ENCODE data around the gene SMPD3. TPM values are rescaled to one million over a fixed set of nuclear protein-coding genes. Genes with fewer than 3 reads are reported as not detected.

SMPD3 gene
- total RNA-seq, 2 donors from 2014 or later: 0.19 TPM; not detected in 1

DNA sequence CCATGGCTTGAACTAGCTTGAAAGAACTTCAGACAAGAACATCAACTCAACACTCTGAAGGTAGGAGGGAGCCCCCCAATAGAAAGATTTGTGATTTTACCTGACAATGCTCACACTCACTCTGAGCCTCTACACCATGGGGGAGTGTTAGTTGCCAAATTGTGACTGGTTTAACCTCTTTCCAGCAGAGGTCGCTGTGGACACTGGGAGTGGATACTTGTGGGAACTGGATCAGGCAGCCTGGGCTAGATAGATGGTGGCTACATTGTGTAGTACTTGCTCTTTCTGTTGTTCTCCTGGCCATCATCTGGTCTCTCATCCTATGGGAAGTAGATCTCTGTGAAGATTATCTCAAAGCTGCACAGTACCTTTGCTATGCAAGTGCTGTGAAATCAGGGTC is 2.9 kb downstream of the SMPD3 start:
- peaks cover 49% of the 10 kb centered on the region for H3K27me3 Mint-ChIP-seq (ENCODE audit: low read depth)
- ATAC-seq (replicated peaks in 1 of 2) (no peak), DNase-seq (peak; percentile 64 to 66)
- no peak overlapping the region for H3K27ac Mint-ChIP-seq
- H3K36me3 Mint-ChIP-seq (ENCODE audit: insufficient read depth in 2 of 2): no peaks in the 10 kb centered on the region
- no peaks in the 10 kb centered on the region for H3K9me3 Mint-ChIP-seq
- H3K4me3 Mint-ChIP-seq: no peak overlapping the region
- H3K4me1 Mint-ChIP-seq (ENCODE audit: low read depth): peaks cover 16% of the 10 kb centered on the region

DNA sequence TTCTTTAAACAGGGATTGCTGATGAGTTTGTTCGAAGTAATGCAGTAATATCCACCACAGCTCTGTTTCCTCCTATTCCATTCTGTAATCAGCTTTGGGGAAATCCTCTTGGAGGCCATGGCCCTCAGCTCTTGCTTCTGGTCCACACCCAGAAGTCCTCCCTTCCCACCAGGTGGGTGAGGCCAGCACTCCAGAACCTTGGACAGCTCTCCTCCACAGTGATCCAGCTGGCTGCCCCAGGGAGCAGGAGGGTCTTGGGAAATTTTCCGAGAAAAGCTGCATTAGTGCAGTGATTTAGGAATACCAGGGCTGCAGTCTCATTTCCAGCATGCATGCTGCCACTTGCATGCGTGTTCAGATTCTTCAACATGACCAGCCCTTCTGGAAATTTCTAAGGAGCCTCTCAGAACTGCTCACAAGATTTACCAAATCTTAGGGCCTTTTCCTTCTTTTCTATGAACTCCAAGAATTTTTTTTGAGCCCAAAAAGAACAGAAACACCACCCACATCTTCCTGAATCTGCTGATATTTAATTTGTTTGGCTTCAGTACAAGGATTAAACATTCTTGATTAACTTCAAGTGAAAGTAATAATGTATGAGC is 4.2 kb downstream of the SMPD3 start:
- no peak for ATAC-seq (replicated peaks in 1 of 2)
- H3K27me3 Mint-ChIP-seq (ENCODE audit: low read depth): peaks cover 49% of the 10 kb centered on the region
- H3K36me3 Mint-ChIP-seq (ENCODE audit: insufficient read depth in 2 of 2): no peaks in the 10 kb centered on the region
- no peaks in the 10 kb centered on the region for H3K9me3 Mint-ChIP-seq
- DNase-seq: no peak
- peaks cover 13% of the 10 kb centered on the region for H3K4me1 Mint-ChIP-seq (ENCODE audit: low read depth)
- no peak overlapping the region for H3K27ac Mint-ChIP-seq
- H3K4me3 Mint-ChIP-seq: no peak overlapping the region

- DNase-seq: no peak
- Mint-ChIP-seq H3K36me3 (ENCODE audit: insufficient read depth in 2 of 2) (peaks cover 3% of the 10 kb centered on the region in 2 donors), H3K27me3 (ENCODE audit: low read depth) (no peaks in the 10 kb centered on the region), H3K4me1 (ENCODE audit: low read depth) (peaks cover 6% of the 10 kb centered on the region), H3K9me3 (peaks cover 0 to 7% of the 10 kb centered on the region in 2 donors), H3K4me3 (no peak overlapping the region), H3K27ac (no peak overlapping the region)
- no peak for ATAC-seq (replicated peaks in 1 of 2)
Observed at GRCh38 chr16:68436581-68436980, 11.7 kb downstream of the SMPD3 start.

GRCh38 chr16:68434624-68435210 is 13.6 kb downstream of the SMPD3 start:
- H3K36me3 Mint-ChIP-seq (ENCODE audit: insufficient read depth in 2 of 2): peaks cover 3% of the 10 kb centered on the region in 2 donors
- no peak overlapping the region for H3K27ac Mint-ChIP-seq
- DNase-seq (no peak), ATAC-seq (replicated peaks in 1 of 2) (no peak)
- peaks cover 6% of the 10 kb centered on the region for H3K4me1 Mint-ChIP-seq (ENCODE audit: low read depth)
- H3K9me3 Mint-ChIP-seq: peaks cover 0 to 7% of the 10 kb centered on the region in 2 donors
- no peaks in the 10 kb centered on the region for H3K27me3 Mint-ChIP-seq (ENCODE audit: low read depth)
- H3K4me3 Mint-ChIP-seq: no peak overlapping the region

GRCh38 chr16:68433316-68433715 is 15.0 kb downstream of the SMPD3 start:
- no peak for DNase-seq
- Mint-ChIP-seq H3K36me3 (ENCODE audit: insufficient read depth in 2 of 2) (peaks cover 3% of the 10 kb centered on the region in 2 donors), H3K27me3 (ENCODE audit: low read depth) (no peaks in the 10 kb centered on the region), H3K9me3 (peaks cover 0 to 7% of the 10 kb centered on the region in 2 donors), H3K4me1 (ENCODE audit: low read depth) (peaks cover 6% of the 10 kb centered on the region), H3K4me3 (no peak overlapping the region), H3K27ac (no peak overlapping the region)
- no peak for ATAC-seq (replicated peaks in 1 of 2)

GRCh38 chr16:68432701-68433100 is 15.6 kb downstream of the SMPD3 start:
- H3K4me1 Mint-ChIP-seq (ENCODE audit: low read depth): peaks cover 6% of the 10 kb centered on the region
- no peaks in the 10 kb centered on the region for H3K27me3 Mint-ChIP-seq (ENCODE audit: low read depth)
- peaks cover 3% of the 10 kb centered on the region in 2 donors for H3K36me3 Mint-ChIP-seq (ENCODE audit: insufficient read depth in 2 of 2)
- no peak overlapping the region for H3K27ac Mint-ChIP-seq
- ATAC-seq (replicated peaks in 1 of 2) (no peak), DNase-seq (no peak)
- no peak overlapping the region for H3K4me3 Mint-ChIP-seq
- peaks cover 0 to 7% of the 10 kb centered on the region in 2 donors for H3K9me3 Mint-ChIP-seq

DNA sequence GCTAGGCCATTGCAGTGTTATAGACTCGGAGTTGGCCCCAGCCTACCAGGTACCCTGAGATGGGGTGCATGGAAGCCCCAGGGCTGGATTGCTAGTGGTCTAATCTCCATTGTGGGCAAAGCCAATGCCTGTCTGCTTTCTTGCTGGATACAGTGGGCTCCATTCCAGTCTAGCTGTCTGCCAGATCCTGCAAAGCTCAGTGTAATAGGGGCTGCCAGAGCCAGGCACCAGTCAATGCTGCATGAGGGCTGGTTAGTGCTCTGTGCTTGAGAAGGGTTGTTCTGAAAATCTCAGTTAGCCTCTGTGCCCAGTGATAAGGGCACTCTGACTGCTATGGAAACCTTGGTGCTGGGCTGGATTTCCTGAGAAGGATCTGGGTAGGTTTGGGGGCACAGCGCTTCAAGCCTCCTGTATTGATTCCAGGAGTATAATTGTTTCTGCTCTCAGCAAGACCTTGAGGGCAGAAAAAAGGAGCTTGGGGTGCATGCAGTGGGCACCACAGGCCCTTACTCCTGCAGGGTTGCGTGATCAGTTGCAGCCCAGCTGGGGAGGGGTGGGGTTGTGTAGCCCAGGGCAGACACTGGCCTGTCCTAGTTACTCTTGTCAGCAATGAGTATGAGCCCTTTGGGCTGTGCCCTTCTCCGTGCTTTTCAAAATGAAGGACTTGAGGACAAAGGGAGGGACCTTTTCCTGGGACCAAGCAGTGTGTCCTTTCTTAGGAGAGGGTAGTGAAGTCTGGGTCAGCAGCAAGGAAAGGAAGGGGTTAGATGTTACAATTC is 19.0 kb downstream of the SMPD3 start:
- Mint-ChIP-seq H3K4me1 (ENCODE audit: low read depth) (peaks cover 6% of the 10 kb centered on the region), H3K27me3 (ENCODE audit: low read depth) (no peaks in the 10 kb centered on the region), H3K36me3 (ENCODE audit: insufficient read depth in 2 of 2) (no peaks in the 10 kb centered on the region), H3K4me3 (no peak overlapping the region), H3K27ac (no peak overlapping the region), H3K9me3 (no peaks in the 10 kb centered on the region)
- ATAC-seq (replicated peaks in 1 of 2) (no peak), DNase-seq (no peak)

DNA sequence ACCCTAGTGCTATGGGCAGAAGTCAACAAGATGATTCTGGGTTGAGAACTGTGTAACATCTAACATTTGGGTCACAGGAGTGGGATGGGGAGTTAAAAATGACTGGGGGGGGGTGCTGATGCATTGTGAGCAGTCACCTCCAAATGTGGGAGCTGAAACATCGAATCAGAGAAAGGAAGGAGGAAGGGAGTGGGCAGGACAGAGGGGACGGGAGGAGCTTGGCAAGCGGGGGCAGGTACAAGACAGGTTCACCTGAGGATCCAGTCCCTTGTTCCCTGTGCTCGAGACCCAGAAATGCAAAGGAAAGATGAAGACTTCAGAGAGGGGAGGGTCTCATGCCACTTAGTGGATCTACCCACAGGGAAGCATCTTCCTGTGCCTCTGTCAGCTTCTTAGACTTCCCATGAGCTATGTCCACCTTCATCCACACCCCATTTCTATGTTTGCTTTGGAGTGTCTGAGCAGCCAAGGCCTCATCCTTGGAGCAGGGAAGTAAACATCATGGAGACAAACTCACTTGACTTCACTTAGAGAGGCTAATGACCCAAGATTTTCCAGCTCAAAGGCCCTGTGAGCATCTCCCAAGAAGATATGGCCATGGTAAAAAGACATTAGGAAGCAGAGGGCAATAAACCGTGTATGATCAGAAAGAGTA is 20.5 kb downstream of the SMPD3 start:
- H3K4me1 Mint-ChIP-seq (ENCODE audit: low read depth): peaks cover 6% of the 10 kb centered on the region
- no peaks in the 10 kb centered on the region for H3K36me3 Mint-ChIP-seq (ENCODE audit: insufficient read depth in 2 of 2)
- no peaks in the 10 kb centered on the region for H3K9me3 Mint-ChIP-seq

DNA sequence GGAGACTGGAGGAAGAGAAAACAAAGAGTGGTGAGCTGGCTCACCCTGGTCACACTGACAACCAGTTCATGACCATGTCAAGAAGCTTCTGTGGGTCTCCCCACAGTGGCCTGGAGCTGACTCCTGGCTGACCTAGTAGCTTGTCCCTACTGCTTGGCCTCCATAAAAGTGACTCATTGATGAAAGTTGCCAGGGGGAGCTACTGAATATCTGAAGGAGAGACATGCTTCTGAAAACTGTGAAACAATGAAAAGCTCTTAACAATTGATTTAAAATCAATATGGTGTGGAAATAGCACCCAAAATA is 22.0 kb downstream of the SMPD3 start:
- Mint-ChIP-seq H3K4me3 (no peak overlapping the region), H3K27ac (no peak overlapping the region), H3K36me3 (ENCODE audit: insufficient read depth in 2 of 2) (no peaks in the 10 kb centered on the region), H3K4me1 (ENCODE audit: low read depth) (peaks cover 6% of the 10 kb centered on the region), H3K27me3 (ENCODE audit: low read depth) (no peaks in the 10 kb centered on the region), H3K9me3 (no peaks in the 10 kb centered on the region)
- no peak for DNase-seq
- no peak for ATAC-seq (replicated peaks in 1 of 2)

More for the DNA sequence above, 20.5 kb downstream of the SMPD3 start:
- ATAC-seq (replicated peaks in 1 of 2) (no peak), DNase-seq (no peak)
- Mint-ChIP-seq H3K27me3 (ENCODE audit: low read depth) (no peaks in the 10 kb centered on the region), H3K4me3 (no peak overlapping the region), H3K27ac (no peak overlapping the region)

GRCh38 chr16:68425498-68426346 is 22.6 kb downstream of the SMPD3 start:
- peaks cover 10% of the 10 kb centered on the region for H3K4me1 Mint-ChIP-seq (ENCODE audit: low read depth)
- no peaks in the 10 kb centered on the region for H3K27me3 Mint-ChIP-seq (ENCODE audit: low read depth)
- DNase-seq: no peak
- H3K27ac Mint-ChIP-seq: no peak overlapping the region
- H3K4me3 Mint-ChIP-seq: no peak overlapping the region
- H3K36me3 Mint-ChIP-seq (ENCODE audit: insufficient read depth in 2 of 2): no peaks in the 10 kb centered on the region
- H3K9me3 Mint-ChIP-seq: no peaks in the 10 kb centered on the region
- ATAC-seq (replicated peaks in 1 of 2): no peak

DNA sequence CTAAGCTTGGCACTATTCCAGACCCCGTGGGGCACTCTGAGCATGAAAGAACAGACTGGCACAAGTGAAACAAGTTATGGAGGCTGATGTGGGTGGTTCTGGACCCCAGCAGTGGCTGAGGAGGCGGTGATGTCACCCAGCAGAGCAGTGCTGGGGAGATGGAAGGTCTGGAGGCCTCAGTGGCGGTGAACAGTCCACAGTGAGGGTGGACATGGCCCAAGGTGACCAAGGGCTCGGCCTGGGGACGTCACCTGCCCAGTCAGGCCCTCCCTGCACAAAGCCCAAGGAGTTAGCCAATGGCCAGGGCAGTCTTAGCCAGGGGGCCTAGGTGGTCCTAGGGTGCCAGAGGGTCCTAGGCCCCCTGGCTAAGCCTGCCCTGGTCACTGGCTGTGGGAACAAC is 24.5 kb downstream of the SMPD3 start:
- no peaks in the 10 kb centered on the region for H3K9me3 Mint-ChIP-seq
- ATAC-seq (replicated peaks in 1 of 2) (no peak), DNase-seq (no peak)
- no peaks in the 10 kb centered on the region for H3K36me3 Mint-ChIP-seq (ENCODE audit: insufficient read depth in 2 of 2)
- no peaks in the 10 kb centered on the region for H3K27me3 Mint-ChIP-seq (ENCODE audit: low read depth)
- H3K27ac Mint-ChIP-seq: no peak overlapping the region
- H3K4me1 Mint-ChIP-seq (ENCODE audit: low read depth): peaks cover 25% of the 10 kb centered on the region
- H3K4me3 Mint-ChIP-seq: no peak overlapping the region

DNA sequence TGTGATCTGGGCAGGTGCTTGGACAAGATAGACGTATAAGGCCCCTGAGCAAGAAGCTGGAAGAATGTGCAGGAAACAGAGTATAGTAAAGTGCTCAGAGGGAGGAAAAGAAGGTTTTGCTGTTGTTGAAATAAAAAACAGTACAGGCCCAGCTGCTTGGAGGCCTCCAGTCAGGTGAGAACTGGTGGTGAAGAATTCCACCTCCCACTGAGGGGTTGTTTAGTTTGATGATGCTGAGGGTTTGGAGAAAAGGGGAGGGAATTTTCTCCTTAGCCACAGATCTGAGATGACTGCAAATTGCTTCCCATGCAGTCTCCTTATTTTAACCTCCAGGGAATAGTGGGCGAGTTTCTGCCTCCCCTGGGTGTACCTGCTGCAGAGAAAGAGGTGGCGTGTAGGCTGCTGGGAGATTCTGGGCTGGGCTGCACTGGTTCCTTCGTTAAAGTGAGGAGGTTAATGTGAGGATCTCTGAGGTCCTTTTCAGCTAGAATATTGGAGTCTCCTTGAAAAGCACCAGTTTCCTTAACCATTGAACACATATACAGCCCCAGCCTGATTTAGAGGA is 25.8 kb downstream of the SMPD3 start:
- DNase-seq (no peak), ATAC-seq (replicated peaks in 1 of 2) (no peak)
- peaks cover 38% of the 10 kb centered on the region for H3K4me1 Mint-ChIP-seq (ENCODE audit: low read depth)
- no peaks in the 10 kb centered on the region for H3K36me3 Mint-ChIP-seq (ENCODE audit: insufficient read depth in 2 of 2)
- H3K27ac Mint-ChIP-seq: no peak overlapping the region
- H3K4me3 Mint-ChIP-seq: no peak overlapping the region
- no peaks in the 10 kb centered on the region for H3K27me3 Mint-ChIP-seq (ENCODE audit: low read depth)
- no peaks in the 10 kb centered on the region for H3K9me3 Mint-ChIP-seq

Data from activated T-cell treated with anti-CD3 and anti-CD28 coated beads, Interleukin-2, amount 50 U/mL, for 72 hours (primary cell).